ENCODE measurements around the gene CFAP74. TPM values are rescaled to one million over a fixed set of nuclear protein-coding genes. Genes with fewer than 3 reads are reported as not detected.

Gene CFAP74
- total RNA-seq, 2 donors from 2014 or later: under 0.01 TPM; not detected in 1

- ATAC-seq (no peak), DNase-seq (no peak)
- Histone ChIP-seq H3K36me3 (replicated peaks in 1 of 2; ENCODE audit: insufficient read depth in 1 of 2, low read depth in 2 of 2) (no peaks in the 10 kb centered on the region), H3K4me3 (no peak overlapping the region), H3K4me1 (no peaks in the 10 kb centered on the region), H3K9me3 (no peaks in the 10 kb centered on the region), H3K27ac (no peak overlapping the region), H3K27me3 (no peaks in the 10 kb centered on the region)
- intact Hi-C loops (cut with DNase I): no loop called here
- TF ChIP-seq CTCF (IDR thresholded peaks at IDR 0.05): no peak
- no peak for TF ChIP-seq POLR2A (IDR thresholded peaks at IDR 0.05)
- 64 to 78% methylated on average over 5 to 32 of the region's 42 CpGs for WGBS, 2 donors
Measured at GRCh38 chr1:2030076-2030871, 26.7 kb upstream of the CFAP74 start.

- TF ChIP-seq CTCF (IDR thresholded peaks at IDR 0.05): no peak
- no peak for TF ChIP-seq POLR2A (IDR thresholded peaks at IDR 0.05)
- intact Hi-C loops (cut with DNase I): no loop called here
- ATAC-seq: no peak
Measured at GRCh38 chr1:2029561-2029960, 26.0 kb upstream of the CFAP74 start.

GRCh38 chr1:2028870-2029560 lies 25.4 kb upstream of the CFAP74 start:
- ATAC-seq (no peak), DNase-seq (no peak)
- WGBS, 2 donors: 68% methylated on average over 25 of the region's 26 CpGs; no CpG with 5 or more reads in 1 of the 2 donors
- Histone ChIP-seq H3K4me3 (no peak overlapping the region), H3K27ac (no peak overlapping the region), H3K36me3 (replicated peaks in 1 of 2; ENCODE audit: insufficient read depth in 1 of 2, low read depth in 2 of 2) (no peaks in the 10 kb centered on the region), H3K9me3 (no peaks in the 10 kb centered on the region), H3K27me3 (no peaks in the 10 kb centered on the region), H3K4me1 (no peaks in the 10 kb centered on the region)
- TF ChIP-seq POLR2A (IDR thresholded peaks at IDR 0.05) (no peak), CTCF (IDR thresholded peaks at IDR 0.05) (no peak)
- intact Hi-C loops (cut with DNase I): no loop called here

More at GRCh38 chr1:2029561-2029960, 26.0 kb upstream of the CFAP74 start:
- Histone ChIP-seq H3K4me1 (no peaks in the 10 kb centered on the region), H3K4me3 (no peak overlapping the region), H3K27ac (no peak overlapping the region), H3K27me3 (no peaks in the 10 kb centered on the region), H3K36me3 (replicated peaks in 1 of 2; ENCODE audit: insufficient read depth in 1 of 2, low read depth in 2 of 2) (no peaks in the 10 kb centered on the region), H3K9me3 (no peaks in the 10 kb centered on the region)
- whole genome bisulfite sequencing, 2 donors: 81 to 83% methylated on average over 9 to 13 of the region's 15 CpGs
- DNase-seq: no peak

GRCh38 chr1:2027961-2028583 lies 24.5 kb upstream of the CFAP74 start:
- no peak for DNase-seq

More at GRCh38 chr1:2027961-2028583, 24.5 kb upstream of the CFAP74 start:
- Histone ChIP-seq H3K4me1 (no peaks in the 10 kb centered on the region), H3K9me3 (no peaks in the 10 kb centered on the region), H3K4me3 (no peak overlapping the region), H3K36me3 (replicated peaks in 1 of 2; ENCODE audit: insufficient read depth in 1 of 2, low read depth in 2 of 2) (no peaks in the 10 kb centered on the region), H3K27me3 (no peaks in the 10 kb centered on the region), H3K27ac (no peak overlapping the region)
- intact Hi-C loops (cut with DNase I): no loop called here
- no peak for ATAC-seq
- TF ChIP-seq POLR2A (IDR thresholded peaks at IDR 0.05): no peak
- no peak for TF ChIP-seq CTCF (IDR thresholded peaks at IDR 0.05)
- WGBS, 2 donors: 83 to 84% methylated on average over 37 to 46 of the region's 46 CpGs
